Measurements from ENCODE around the gene RCAN1. TPM values are rescaled to one million over a fixed set of nuclear protein-coding genes. Genes with fewer than 3 reads are reported as not detected.
A peak's percentile ranks its signal among the peaks of the same experiment; 100 is the strongest.

The RCAN1 gene
- total and polyA plus RNA-seq, 2 experiments from 2014 or later, result 79.4 to 113 TPM

DNA sequence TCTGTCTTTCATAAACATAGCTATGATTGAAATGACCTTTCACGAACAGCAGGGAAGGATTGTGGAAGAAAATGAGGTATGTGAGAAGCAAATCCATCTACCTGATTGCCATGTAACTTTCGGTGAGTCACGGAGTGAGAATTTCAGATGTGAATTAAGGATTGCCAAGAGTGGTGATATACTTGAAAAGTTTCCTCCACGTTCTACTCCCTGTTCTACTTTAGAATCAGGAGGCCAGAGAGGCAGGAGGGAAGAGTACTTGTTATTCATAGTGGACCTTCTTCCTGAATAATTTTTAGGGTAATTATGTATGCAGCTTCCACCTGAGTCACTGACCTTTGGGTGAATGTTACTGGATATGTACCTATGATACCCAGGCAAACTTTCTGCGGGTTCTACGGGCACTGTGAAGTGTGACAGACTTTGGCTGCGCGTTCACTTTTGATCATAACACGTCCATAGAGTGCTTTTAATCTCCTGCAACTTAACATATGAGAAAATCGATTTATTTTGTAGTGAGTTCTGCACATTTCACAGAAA lies 100.3 kb downstream of the RCAN1 start:
- H3K27ac ChIP-seq, result no peak overlapping the region
- TF ChIP-seq EZH2phosphoT487 (IDR thresholded peaks at IDR 0.05; ENCODE audit: low read depth, severe bottlenecking, unreplicated experiment) (no peak), EZH2 (IDR thresholded peaks at IDR 0.05; ENCODE audit: borderline replicate concordance) (no peak)
- TF ChIP-seq, protein P1, sequence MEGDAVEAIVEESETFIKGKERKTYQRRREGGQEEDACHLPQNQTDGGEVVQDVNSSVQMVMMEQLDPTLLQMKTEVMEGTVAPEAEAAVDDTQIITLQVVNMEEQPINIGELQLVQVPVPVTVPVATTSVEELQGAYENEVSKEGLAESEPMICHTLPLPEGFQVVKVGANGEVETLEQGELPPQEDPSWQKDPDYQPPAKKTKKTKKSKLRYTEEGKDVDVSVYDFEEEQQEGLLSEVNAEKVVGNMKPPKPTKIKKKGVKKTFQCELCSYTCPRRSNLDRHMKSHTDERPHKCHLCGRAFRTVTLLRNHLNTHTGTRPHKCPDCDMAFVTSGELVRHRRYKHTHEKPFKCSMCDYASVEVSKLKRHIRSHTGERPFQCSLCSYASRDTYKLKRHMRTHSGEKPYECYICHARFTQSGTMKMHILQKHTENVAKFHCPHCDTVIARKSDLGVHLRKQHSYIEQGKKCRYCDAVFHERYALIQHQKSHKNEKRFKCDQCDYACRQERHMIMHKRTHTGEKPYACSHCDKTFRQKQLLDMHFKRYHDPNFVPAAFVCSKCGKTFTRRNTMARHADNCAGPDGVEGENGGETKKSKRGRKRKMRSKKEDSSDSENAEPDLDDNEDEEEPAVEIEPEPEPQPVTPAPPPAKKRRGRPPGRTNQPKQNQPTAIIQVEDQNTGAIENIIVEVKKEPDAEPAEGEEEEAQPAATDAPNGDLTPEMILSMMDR (IDR thresholded peaks at IDR 0.05; ENCODE audit: poor library complexity), result no peak
- H3K4me1 ChIP-seq (ENCODE audit: insufficient read depth), result peaks cover 4% of the 10 kb centered on the region
- no peak overlapping the region for H2AFZ ChIP-seq
- no peaks in the 10 kb centered on the region for H4K20me1 ChIP-seq (ENCODE audit: insufficient read depth, poor library complexity, severe bottlenecking)
- no peaks in the 10 kb centered on the region for H3K36me3 ChIP-seq (replicated peaks; ENCODE audit: insufficient read depth, low read depth)
- no peaks in the 10 kb centered on the region for H3K9me2 ChIP-seq (replicated peaks; ENCODE audit: insufficient read depth)
- no peaks in the 10 kb centered on the region for H3K27me3 ChIP-seq
- no peaks in the 10 kb centered on the region for H3K79me2 ChIP-seq
- no peak for DNase-seq (ENCODE audit: low spot score)
- 92% methylated on average over 10 of the region's 10 CpGs for WGBS (ENCODE audit: low lambda C conversion rate, missing lambda C conversion rate)
- H3K4me3 ChIP-seq, result no peak overlapping the region
- no peak overlapping the region for H3K4me2 ChIP-seq
- no peaks in the 10 kb centered on the region for H3K9me3 ChIP-seq (ENCODE audit: low read depth)

DNA sequence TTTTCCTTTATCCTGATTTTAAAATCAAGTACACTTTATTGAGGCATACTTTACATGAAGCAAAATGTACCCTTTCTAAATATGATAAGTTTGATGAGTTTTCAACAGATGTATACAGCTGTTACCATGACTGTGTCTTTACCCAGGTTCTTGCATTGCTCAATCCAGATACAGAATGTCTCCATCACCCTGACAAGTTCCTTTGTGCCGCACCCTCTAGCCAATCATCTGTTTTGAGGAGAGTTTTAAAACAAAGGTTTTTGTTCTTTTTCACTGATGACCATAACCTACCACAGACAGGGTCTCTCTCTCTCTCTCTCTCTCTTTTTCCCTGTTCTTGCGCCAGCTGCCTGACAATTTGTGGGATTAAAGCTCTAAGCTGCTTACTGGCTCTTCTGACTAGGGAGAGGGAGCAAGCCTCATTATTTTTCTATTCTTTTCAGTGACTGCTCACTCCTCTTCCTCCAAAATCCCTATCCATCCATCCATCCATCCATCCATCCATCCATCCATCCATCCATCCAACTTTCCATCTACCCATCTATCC lies 101.7 kb downstream of the RCAN1 start:
- Histone ChIP-seq H2AFZ (no peak overlapping the region), H4K20me1 (ENCODE audit: insufficient read depth, poor library complexity, severe bottlenecking) (no peaks in the 10 kb centered on the region), H3K9me3 (ENCODE audit: low read depth) (no peaks in the 10 kb centered on the region), H3K79me2 (no peaks in the 10 kb centered on the region), H3K9me2 (replicated peaks; ENCODE audit: insufficient read depth) (no peaks in the 10 kb centered on the region), H3K36me3 (replicated peaks; ENCODE audit: insufficient read depth, low read depth) (no peaks in the 10 kb centered on the region), H3K4me2 (no peak overlapping the region), H3K4me1 (ENCODE audit: insufficient read depth) (peaks cover 4% of the 10 kb centered on the region), H3K27me3 (no peaks in the 10 kb centered on the region), H3K27ac (no peak overlapping the region), H3K4me3 (no peak overlapping the region)
- TF ChIP-seq EZH2 (IDR thresholded peaks at IDR 0.05; ENCODE audit: borderline replicate concordance) (no peak), EZH2phosphoT487 (IDR thresholded peaks at IDR 0.05; ENCODE audit: low read depth, severe bottlenecking, unreplicated experiment) (no peak)
- TF ChIP-seq, protein P1 (IDR thresholded peaks at IDR 0.05; ENCODE audit: poor library complexity), result no peak
- 87% methylated on average over 2 of the region's 2 CpGs for WGBS (ENCODE audit: low lambda C conversion rate, missing lambda C conversion rate)
- DNase-seq (ENCODE audit: low spot score), result no peak

DNA sequence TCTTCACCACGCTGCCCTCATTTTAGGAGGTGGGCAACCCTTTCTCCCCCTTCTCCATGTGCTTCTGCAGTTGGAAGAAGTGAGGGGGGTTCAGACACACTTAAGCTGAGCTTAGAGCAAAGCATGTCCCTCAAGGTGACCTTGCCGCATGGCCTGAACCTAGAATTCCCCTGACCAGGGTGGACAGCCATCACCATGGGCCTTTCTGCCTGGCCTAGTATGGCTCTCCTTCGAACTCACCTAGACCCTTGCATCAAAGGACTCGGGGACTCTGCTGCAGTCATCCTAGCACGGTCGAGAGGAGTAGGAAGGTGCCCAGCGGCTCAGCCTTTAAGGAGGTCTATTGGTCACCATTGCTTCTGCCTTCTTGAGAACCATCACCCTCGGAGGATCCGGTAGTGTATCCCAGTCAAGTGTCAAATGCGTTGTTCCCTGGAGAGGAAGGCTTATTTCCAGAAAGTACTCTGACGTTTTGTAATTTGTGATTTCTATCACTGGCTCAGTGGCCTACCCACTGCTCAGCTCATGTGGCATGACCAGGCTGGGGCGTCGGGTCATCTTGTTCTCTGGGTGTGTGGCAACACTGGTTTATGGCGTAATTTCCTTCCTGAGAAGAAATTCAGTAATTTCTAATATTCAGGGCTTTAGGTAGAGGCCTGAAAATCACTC lies 103.0 kb downstream of the RCAN1 start, which contains the start of gene KCNE1:
TSS of gene KCNE1 (minus strand) at position 424 of the 669 bp plus-strand sequence. CDS start 62,576 bp downstream, outside the sequence.
- Histone ChIP-seq H3K9me2 (replicated peaks; ENCODE audit: insufficient read depth) (no peaks in the 10 kb centered on the region), H4K20me1 (ENCODE audit: insufficient read depth, poor library complexity, severe bottlenecking) (no peaks in the 10 kb centered on the region), H2AFZ (no peak within 1 kb of the TSS), H3K36me3 (replicated peaks; ENCODE audit: insufficient read depth, low read depth) (no peaks in the 10 kb centered on the region), H3K4me3 (no peak within 1 kb of the TSS), H3K79me2 (no peaks in the 10 kb centered on the region), H3K4me2 (no peak within 1 kb of the TSS), H3K4me1 (ENCODE audit: insufficient read depth) (peaks cover 4% of the 10 kb centered on the region), H3K27me3 (no peaks in the 10 kb centered on the region), H3K9me3 (ENCODE audit: low read depth) (no peaks in the 10 kb centered on the region), H3K27ac (peak within 1 kb of the TSS; percentile 52)
- WGBS (ENCODE audit: low lambda C conversion rate, missing lambda C conversion rate), result 97% methylated on average over 14 of the region's 14 CpGs
- TF ChIP-seq EZH2 (IDR thresholded peaks at IDR 0.05; ENCODE audit: borderline replicate concordance), result no peak
- TF ChIP-seq, protein P1 (IDR thresholded peaks at IDR 0.05; ENCODE audit: poor library complexity), result no peak
- no peak for TF ChIP-seq EZH2phosphoT487 (IDR thresholded peaks at IDR 0.05; ENCODE audit: low read depth, severe bottlenecking, unreplicated experiment)
- DNase-seq (ENCODE audit: low spot score), result no peak
